Stimulated activated CD8-positive, alpha-beta memory T cell treated with anti-CD3 and anti-CD28 coated beads, Interleukin-4, amount 100 ng/mL, for 48 hours (primary cell): Measurements from ENCODE around the gene ZNF670.
"Not testable (repeated sequence)": the region's sequence is repeated elsewhere in the genome, so short reads cannot be mapped to it uniquely, and the experiment has no call there.

ENCODE experiments used
- DNase-seq: peaks from one replicate; pipeline ENCODE4 v3.0.0-alpha.2; 2020

ZNF670 gene

DNA sequence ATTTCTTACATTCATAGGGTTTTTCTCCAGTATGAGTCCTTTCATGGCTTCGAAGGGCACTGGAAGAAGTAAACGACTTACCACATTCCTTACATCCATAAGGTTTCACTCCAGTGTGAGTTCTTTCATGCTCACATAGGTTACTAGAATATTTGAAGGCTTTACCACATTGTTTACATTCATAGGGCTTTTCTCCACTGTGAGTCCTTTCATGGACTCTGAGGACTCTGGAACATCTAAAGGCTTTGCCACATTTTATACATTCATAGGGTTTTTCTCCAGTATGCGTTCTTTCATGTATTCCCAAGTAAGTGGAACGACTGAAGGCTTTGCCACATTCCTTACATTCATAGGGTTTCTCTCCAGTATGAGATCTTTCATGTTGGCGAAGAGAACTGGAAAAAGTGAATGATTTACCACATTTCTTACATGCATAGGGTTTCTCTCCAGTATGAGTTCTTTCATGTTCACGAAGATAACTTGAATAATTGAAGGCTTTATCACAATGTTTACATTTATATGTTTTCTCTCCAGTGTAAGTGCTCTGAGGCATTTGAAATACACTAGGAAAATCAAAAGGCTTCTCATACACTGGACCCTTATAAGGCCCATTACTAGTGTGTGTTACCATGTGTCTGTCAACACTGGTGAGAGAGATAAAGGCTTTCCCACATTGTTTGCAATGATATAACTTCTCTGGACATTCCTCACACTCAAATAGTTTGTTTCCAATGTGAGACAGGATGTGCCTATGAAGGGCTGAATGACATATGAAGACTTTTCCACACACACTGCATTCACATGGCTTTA, 40.9 kb downstream of the ZNF670 start:
- no peak for DNase-seq

DNA sequence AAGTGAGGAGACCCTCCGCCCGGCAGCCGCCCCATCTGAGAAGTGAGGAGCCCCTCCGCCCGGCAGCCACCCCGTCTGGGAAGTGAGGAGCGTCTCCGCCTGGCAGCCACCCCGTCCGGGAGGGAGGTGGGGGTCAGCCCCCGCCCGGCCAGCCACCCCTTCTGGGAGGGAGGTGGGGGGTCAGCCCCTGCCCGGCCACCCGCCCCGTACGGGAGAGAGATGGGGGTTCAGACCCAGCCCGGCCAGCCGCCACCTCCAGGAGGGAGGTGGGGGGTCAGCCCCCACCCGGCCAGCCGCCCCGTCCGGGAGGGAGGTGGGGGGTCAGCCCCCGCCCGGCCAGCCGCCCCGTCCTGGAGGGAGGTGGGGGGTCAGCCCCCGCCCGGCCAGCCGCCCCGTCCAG, 46.3 kb downstream of the ZNF670 start:
- DNase-seq = not testable (repeated sequence)
